ENCODE measurements around the gene PELI3.
"Not testable (repeated sequence)": the region's sequence is repeated elsewhere in the genome, so short reads cannot be mapped to it uniquely, and the experiment has no call there.

The PELI3 gene

GRCh38 chr11:66443602-66444001 is 23.1 kb upstream of the PELI3 start:
- no peak for DNase-seq (ENCODE audit: low read depth in 2 of 2)

- no peak for DNase-seq (ENCODE audit: low read depth in 2 of 2)
Observed at GRCh38 chr11:66447012-66447411, 19.7 kb upstream of the PELI3 start.

GRCh38 chr11:66448523-66448922 is 18.2 kb upstream of the PELI3 start:
- no peak for DNase-seq (ENCODE audit: low read depth in 2 of 2)

GRCh38 chr11:66450560-66450959 is 16.1 kb upstream of the PELI3 start:
- no peak for DNase-seq (ENCODE audit: low read depth in 2 of 2)

GRCh38 chr11:66451663-66452062 is 15.0 kb upstream of the PELI3 start:
- DNase-seq (ENCODE audit: low read depth in 2 of 2): no peak

GRCh38 chr11:66454247-66454646 is 12.5 kb upstream of the PELI3 start:
- no peak for DNase-seq (ENCODE audit: low read depth in 2 of 2)

- no peak for DNase-seq (ENCODE audit: low read depth in 2 of 2)
Observed at GRCh38 chr11:66454828-66455227, 11.9 kb upstream of the PELI3 start.

- DNase-seq (ENCODE audit: low read depth in 2 of 2): no peak
Observed at GRCh38 chr11:66457826-66458225, 8.9 kb upstream of the PELI3 start.

- no peak for DNase-seq (ENCODE audit: low read depth in 2 of 2)
Observed at GRCh38 chr11:66459138-66459778, 7.4 kb upstream of the PELI3 start.

- no peak for DNase-seq (ENCODE audit: low read depth in 2 of 2)
Observed at GRCh38 chr11:66462010-66462409, 4.7 kb upstream of the PELI3 start.

GRCh38 chr11:66462911-66463310 is 3.8 kb upstream of the PELI3 start:
- no peak for DNase-seq (ENCODE audit: low read depth in 2 of 2)

GRCh38 chr11:66464116-66464515 is 2.6 kb upstream of the PELI3 start:
- DNase-seq (ENCODE audit: low read depth in 2 of 2): not testable (repeated sequence)

GRCh38 chr11:66464916-66465315 is 1.8 kb upstream of the PELI3 start:
- DNase-seq (ENCODE audit: low read depth in 2 of 2): no peak

- DNase-seq (ENCODE audit: low read depth in 2 of 2): no peak
Observed at GRCh38 chr11:66465373-66466224, 1.1 kb upstream of the PELI3 start.

- peak in 1 of 2 donors; percentile 29 for DNase-seq (ENCODE audit: low read depth in 2 of 2)
Observed at GRCh38 chr11:66467034-66467659, 442 bp downstream of the PELI3 start.

GRCh38 chr11:66467756-66468155 is 1.1 kb downstream of the PELI3 start:
- DNase-seq (ENCODE audit: low read depth in 2 of 2): no peak

- DNase-seq (ENCODE audit: low read depth in 2 of 2): no peak
Observed at GRCh38 chr11:66468691-66469090, 2.0 kb downstream of the PELI3 start.

- DNase-seq (ENCODE audit: low read depth in 2 of 2): no peak
Observed at GRCh38 chr11:66469441-66469840, 2.7 kb downstream of the PELI3 start.

- DNase-seq (ENCODE audit: low read depth in 2 of 2): no peak
Observed at GRCh38 chr11:66470015-66470414, 3.3 kb downstream of the PELI3 start.

- no peak for DNase-seq (ENCODE audit: low read depth in 2 of 2)
Observed at GRCh38 chr11:66471142-66471541, 4.4 kb downstream of the PELI3 start.

GRCh38 chr11:66472054-66472453 is 5.3 kb downstream of the PELI3 start:
- DNase-seq (ENCODE audit: low read depth in 2 of 2): no peak

GRCh38 chr11:66473167-66473566 is 6.5 kb downstream of the PELI3 start:
- no peak for DNase-seq (ENCODE audit: low read depth in 2 of 2)

Data from stimulated activated CD4-positive, alpha-beta T cell treated with anti-CD3 and anti-CD28 coated beads, Interleukin-15, amount 100 ng/mL, for 48 hours (primary cell).